GM18505 (cell line): ENCODE results near the gene PPIL4.

Source experiments
- ATAC-seq: cut with Tn5 transposase; IDR thresholded peaks from one replicate; pipeline ENCODE4 v1.9.1; 2021; ENCODE audit not compliant: unreplicated experiment
- POLR2A ChIP-seq: IDR thresholded peaks from 4 replicates; pipeline ENCODE4 v1.6.1; 2011; ENCODE audit warnings: borderline replicate concordance; ENCODE audit not compliant: insufficient read depth, insufficient read length; ENCODE audit errors: extremely low read depth

PPIL4 gene

GRCh38 chr6:149545754-149546471, at the start of gene PPIL4:
TSS of gene PPIL4 (minus strand) at chr6:149546043. CDS start at chr6:149546005, 38 bp downstream.
- peak; percentile 89 for TF ChIP-seq POLR2A
- peak; percentile 94 for ATAC-seq

- no peak for TF ChIP-seq POLR2A
- no peak for ATAC-seq
Measured at GRCh38 chr6:149593408-149593807, 47.6 kb upstream of the PPIL4 start.

- no peak for ATAC-seq
- no peak for TF ChIP-seq POLR2A
Measured at GRCh38 chr6:149592983-149593382, 47.1 kb upstream of the PPIL4 start.

GRCh38 chr6:149586149-149586548, 40.3 kb upstream of the PPIL4 start:
- no peak for TF ChIP-seq POLR2A
- no peak for ATAC-seq

GRCh38 chr6:149581349-149581748, 35.5 kb upstream of the PPIL4 start:
- TF ChIP-seq POLR2A, result no peak
- ATAC-seq, result no peak

- ATAC-seq, result no peak
- TF ChIP-seq POLR2A, result no peak
Measured at GRCh38 chr6:149580880-149581279, 35.0 kb upstream of the PPIL4 start.

- no peak for TF ChIP-seq POLR2A
- ATAC-seq, result no peak
Measured at GRCh38 chr6:149567945-149568585, 22.2 kb upstream of the PPIL4 start.

- ATAC-seq, result no peak
- peak; percentile 43 for TF ChIP-seq POLR2A
Measured at GRCh38 chr6:149567194-149567586, 21.3 kb upstream of the PPIL4 start.

GRCh38 chr6:149566410-149567193, 20.8 kb upstream of the PPIL4 start:
- TF ChIP-seq POLR2A, result peak; percentile 64
- peak; percentile 15 for ATAC-seq

GRCh38 chr6:149565527-149566409, 19.9 kb upstream of the PPIL4 start, which contains the start of gene GINM1:
TSS of gene GINM1 (plus strand) at chr6:149566375. CDS start at chr6:149566415, 40 bp downstream.
- ATAC-seq, result peak; percentile 86
- TF ChIP-seq POLR2A, result no peak

- no peak for TF ChIP-seq POLR2A
- ATAC-seq, result no peak
Measured at GRCh38 chr6:149563928-149564325, 18.1 kb upstream of the PPIL4 start.

GRCh38 chr6:149563203-149563927, 17.5 kb upstream of the PPIL4 start:
- ATAC-seq, result no peak
- no peak for TF ChIP-seq POLR2A
